NCI-H1092 (cell line): ENCODE results near the gene KCNJ12.
"Not testable (repeated sequence)": the region's sequence is repeated elsewhere in the genome, so short reads cannot be mapped to it uniquely, and the experiment has no call there.

Source experiments
- DNase-seq: peaks from one replicate; lab custom pipeline; 2025; lab: John Stamatoyannopoulos, UW

The KCNJ12 gene

DNA sequence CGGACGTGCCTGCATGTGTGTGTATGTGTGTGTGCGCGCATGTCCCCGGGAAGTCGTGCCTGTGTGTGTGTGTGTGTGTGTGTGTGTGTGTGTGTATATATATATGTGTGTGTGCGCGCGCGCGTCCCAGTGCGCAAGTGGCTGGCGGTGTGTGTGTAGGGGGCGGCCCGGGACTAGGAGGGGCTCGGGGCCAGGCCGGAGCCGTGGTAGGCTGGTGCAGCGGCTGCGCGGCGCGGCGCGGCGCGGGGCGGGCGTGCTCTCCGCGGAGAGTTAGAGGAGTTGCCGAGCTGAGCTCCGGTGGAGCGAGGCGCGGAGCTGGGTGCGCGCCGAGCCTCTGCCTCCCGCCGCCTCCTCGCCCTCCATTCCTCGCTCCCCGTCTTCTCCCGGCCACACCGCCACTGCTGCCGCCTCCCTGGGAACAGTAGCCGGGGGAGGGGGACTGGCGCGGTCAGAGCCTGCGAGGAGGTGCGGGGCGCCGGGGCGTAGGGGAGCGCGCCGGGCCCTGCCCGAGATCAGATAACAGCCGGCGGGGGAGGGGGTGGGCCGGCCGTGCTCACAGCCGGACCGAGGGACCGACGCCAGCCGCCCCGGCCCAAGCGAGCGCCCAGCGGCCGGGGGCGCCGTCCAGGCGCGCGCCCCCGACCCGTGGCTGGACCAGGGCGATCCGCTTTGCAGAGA lies at the start of gene KCNJ12:
Gene KCNJ12, plus strand, starts transcription at position 277 of the 678 bp plus-strand sequence. CDS start 38,986 bp downstream, outside the sequence.
- DNase-seq, result no peak

DNA sequence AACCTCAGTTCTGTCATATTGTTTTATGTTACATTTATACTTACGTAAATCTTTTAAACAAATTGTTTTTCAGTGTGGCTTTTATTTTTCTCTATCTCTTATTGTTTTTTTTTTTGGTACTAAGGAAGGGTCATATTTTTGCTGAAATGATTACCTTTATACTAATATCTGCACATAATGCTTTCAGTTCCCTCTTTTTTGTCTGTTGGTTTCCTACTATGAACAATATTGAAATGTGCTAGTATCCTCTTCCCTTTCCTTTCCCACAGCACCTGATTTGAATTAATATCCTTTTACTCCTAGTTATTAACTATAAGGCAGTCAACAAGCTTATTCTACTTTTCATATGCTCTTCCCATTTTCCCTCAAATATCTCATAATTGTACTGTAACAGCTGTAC lies 48.2 kb upstream of the KCNJ12 start:
- not testable (repeated sequence) for DNase-seq

DNA sequence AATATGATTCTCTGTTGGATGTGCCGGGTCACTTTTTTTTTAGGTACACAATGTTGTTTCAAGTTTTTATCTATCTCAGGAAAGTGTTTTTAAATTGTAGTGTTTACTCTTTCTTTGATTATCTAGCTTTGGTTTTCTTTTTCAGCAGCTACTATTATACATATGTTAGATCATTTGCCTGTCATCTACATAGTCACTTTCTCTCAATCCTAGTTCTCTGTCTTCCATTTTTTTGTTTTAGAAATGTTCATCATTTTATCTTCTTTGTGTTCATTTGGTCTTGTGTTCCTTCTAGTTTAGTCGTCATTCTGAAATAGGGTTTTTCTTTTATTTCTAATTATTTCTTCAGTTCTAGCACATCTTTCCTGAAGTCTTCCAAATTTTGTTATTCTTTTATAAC lies 47.4 kb upstream of the KCNJ12 start:
- DNase-seq, result not testable (repeated sequence)

DNA sequence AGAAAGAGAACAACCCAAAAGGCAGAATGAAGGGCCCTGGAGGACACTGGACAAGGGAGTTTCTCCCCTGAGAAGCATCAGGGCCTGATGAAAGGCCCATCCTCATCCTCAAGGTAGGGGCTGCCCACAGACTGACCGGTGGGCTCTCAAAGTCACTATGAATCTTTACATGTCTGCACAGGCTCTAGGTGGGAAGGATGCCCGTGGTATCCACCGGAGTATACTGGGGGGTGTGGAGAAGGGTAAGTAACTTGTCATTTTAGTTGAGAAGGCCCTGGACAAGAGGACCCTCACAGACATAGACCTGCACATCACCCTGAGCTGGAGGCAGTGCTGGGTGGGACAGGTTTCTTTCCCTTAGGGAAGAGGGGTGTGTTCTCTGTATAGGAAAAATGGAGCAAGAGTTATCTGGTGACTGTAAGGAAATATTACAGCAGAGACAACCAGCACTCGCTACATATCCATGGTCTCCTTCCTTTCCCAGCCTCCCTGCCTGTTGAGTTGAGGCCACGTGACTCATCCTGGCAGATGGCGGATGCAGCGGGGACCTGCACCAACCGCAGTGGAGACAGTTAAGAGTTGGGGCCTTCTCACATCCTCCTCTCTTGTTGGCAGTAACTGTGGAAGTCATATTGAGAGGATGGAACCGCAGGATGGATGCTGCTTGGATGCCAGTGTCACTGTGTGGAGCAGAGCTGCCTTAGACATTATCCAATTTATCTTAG lies 45.6 kb upstream of the KCNJ12 start:
- DNase-seq, result no peak

DNA sequence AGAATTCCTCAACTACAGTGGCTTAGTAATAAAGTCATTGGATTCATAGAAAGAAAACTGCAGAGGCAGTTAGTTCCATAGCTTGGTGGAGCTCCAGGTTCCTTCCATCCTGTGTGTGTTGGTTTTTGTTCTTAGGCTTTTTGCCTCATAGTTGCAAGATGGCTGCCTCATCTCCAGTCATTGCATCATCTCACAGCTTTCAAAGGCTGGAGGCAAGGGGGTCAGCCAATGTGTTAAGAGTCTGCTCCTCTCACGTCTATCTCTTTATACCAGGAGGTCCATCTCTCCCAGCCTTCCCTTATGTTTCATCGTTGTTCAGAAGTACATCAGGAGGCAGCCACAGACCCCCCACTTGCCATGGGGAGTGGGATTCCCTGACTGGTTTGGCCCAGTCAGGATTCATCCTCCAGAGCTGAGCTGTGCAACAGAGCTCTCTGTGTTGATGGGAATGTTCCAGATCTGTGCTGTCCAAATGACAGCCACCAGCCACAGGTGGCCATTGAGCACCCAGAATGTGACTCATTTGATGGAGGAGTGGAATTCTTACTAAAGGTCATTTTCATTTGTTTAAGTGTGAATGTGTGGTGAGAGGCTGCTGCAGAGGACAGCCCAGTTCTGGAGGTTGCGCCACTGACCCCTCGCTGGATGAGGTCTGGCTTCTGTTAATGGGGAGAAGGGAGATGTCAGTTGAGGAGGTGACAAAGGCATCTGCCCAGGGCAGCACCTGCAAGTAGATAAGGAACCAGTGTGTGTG lies 39.4 kb upstream of the KCNJ12 start:
- not testable (repeated sequence) for DNase-seq

DNA sequence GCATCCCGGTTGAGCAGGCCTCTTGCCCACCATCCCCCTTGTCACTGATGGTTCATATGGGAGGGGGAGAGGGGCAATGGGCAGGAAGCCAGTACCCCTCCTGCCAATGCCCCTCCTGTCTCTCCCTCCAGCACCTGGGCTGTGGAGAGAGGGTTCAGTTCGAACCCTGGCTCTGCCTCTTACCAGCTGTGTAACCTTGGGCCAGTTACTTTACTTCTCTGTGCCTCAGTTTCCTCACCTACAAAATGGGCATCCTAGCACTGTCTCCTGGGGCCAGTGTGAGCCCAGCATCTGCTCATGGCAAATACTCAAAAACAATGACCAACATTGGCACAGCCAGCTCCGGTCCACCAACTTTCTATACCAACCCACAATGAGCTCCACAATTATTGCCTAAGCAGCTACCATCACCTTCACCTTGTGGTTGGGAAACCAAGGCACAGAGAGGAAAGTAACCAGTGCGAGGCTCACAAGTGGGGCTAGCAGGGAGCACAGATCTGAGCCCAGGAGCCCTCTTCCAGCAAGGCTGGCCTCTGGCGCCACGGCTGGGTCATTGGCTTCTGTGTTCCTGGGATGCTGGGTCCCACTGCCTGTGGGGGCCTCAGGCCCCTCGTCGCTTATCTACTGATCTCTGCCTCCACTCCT lies 38.1 kb upstream of the KCNJ12 start:
- not testable (repeated sequence) for DNase-seq

DNA sequence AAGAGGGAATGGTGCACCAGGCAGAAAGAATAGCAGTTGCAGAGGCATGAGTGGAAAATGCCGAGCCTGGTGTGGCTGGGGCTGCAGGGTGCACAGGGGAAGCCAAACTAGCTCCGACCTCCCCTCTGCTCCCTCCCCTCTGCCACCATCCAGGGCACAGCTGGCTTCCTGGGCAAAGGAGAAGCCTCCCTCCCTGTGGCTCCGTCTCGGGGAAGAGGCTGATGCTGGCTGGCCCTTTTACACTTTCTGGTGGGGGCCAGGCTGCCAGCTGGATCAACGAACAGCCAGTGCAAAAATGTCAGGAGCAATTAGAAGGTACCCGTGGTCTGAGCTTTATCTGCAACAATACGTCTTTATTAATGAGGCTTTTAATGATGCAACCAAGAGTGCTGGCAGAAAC lies 37.1 kb upstream of the KCNJ12 start:
- no peak for DNase-seq

DNA sequence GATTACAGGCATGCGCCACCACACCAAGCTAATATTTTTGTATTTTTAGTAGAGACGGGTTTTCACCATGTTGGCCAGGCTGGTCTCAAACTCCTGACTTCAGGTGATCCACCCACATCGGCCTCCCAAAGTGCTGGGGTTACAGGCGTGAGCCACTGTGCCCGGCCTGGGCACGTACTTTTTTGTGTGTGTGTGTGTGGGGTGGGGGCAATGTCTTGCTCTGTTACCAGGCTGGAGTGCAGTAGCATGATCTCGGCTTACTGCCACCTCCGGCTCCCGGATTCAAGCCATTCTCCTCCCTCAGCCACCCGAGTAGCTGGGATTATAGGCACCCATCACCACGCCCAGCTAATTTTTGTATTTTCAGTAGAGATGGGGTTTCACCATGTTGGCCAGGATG lies 36.6 kb upstream of the KCNJ12 start:
- DNase-seq, result not testable (repeated sequence)

DNA sequence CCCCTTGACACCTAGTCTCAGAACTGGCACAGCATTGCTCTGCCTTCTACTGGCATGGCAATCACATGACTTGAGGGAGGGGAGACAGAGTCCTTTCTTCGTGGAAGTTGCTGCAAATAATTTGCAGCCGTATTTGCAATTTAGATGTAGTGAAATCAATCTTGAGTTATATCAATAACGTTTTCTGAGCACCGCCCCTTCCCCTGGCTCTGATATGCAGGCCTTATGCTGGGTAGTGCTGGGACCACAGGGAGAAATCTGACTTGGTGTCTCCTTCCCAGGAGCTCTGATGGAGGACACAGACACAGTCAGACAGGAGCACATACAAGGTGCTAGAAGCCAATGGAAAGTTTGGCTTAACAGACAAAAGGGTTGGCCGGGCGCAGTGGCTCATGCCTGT lies 35.8 kb upstream of the KCNJ12 start:
- DNase-seq, result not testable (repeated sequence)

DNA sequence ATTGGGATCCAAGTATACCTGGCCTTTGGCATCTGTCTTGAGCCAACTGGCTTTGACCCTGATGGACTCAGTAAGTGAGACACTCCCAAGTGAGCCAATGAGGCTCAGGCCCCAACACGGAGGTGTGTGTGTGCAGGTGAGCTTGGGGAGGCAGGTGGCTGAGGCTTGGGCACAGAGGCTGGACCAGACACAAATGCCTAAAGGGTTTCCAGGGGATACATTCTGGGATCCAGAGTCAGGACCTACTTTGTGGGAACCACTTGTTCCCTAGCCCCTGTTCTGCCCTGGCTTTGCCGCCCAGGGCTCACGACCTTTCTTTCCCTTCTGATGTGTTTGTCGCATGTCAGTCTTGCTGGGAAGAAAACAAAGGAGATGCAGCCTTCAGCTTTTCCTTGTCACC lies 34.9 kb upstream of the KCNJ12 start:
- DNase-seq, result not testable (repeated sequence)

DNA sequence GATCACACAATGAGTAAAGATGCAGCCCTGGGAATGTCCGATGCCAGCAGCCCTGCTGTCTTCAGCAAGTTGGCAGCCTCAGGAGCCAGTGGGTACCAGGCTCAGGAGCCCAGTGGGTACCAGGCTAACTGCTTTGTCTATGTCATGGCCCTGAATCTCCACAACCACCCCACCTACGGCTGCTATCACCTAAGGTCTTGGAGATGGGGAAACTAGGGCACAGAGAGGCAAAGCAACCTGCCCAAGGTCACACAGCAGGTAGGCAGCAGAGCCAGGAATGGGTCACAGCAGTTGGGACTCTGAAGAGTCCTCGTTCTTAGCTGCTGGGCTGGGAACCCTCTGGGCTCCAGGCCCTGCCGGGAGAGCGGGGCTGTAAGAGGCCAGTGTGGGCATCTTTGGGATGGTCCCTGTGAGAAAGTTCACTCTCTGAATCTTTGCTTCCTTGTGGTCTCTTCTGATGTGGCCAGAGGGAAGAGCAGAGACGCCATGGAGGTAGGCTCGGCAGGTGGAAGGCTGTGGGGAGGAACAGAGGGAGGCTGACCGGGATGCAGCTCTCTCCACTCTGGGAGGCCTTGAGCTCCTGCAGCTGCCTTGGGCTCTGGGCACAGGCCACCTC lies 34.1 kb upstream of the KCNJ12 start:
- DNase-seq, result not testable (repeated sequence)

DNA sequence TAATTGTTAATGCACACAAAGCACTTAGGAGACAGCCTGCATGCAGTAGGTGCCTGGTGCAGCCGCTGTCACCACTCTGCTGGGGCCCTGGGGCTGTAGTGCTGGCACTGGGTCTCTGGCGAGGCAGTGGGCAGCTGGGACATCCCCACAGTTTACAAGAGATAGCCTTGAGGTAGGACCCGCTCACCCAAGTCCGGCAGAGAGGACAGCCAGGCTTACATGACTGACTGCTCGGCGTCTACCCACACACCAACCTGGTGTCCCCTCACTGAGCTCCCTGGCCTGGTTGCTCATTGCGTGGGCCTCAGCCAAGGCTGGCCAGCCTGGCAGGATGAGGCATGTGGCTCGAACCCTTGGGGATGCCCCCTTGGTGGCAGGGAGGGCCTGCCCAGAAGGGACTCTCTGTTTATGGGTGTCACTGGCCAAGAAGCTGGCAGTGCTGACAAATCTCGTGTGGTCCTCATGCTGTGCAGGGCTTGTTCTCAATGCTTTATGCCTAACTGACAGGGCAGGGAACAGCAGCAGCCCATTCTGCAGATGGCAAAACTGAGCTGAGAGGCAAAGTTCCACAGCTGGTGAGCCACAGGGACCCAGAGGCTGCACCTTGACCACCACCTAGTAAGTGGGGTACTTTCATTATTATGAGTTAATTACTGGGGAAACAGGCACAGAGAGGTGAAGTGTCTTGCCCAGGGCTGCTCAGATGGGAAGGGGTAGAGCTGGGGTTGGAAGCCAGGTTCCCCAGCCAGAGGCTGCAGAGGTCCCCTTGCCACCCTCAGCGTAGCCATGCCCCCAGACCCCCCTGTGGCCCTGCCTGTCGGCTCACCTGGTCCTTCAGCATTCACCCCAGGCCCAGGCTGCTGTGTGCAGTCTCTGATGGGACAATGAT lies 32.9 kb upstream of the KCNJ12 start:
- not testable (repeated sequence) for DNase-seq

DNA sequence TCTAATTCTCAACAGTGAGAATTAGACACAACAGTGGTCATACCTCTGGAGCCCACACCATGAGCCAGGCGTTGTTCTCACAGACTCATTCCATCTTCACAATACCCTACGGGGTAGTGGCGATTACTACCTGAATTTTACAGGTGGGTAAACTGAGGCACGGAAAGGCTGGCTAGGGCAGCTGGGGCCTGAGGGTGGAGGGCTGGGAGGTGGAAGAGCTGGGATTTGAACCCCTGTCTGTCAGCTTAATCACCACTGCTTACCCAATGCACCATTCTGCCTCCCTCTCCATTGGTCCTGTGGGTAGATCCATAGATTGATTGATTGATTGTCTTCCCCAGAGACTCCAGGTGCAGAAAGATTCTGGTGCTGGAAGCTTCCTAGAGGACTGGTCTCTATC lies 31.4 kb upstream of the KCNJ12 start:
- not testable (repeated sequence) for DNase-seq

DNA sequence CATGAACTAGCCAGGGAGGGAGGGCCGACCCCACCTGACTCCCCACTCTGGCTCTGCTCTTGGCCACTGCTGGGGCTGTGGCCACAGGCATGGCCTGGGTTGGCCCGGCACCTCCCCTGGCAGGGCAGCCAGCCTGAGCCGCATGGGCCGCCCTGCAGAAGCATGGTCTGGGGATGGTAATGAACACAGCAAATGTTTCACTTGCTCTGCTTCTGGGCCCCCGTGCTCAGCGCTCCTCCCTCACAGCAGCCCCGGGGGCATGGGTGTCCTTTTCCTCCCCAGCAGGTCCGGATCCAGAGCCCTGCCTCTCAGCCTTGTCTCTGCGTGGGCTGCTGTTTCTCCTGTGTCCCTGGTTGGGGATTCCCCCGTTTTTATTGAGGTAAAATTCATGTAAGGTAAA lies 30.9 kb upstream of the KCNJ12 start:
- DNase-seq, result no peak

DNA sequence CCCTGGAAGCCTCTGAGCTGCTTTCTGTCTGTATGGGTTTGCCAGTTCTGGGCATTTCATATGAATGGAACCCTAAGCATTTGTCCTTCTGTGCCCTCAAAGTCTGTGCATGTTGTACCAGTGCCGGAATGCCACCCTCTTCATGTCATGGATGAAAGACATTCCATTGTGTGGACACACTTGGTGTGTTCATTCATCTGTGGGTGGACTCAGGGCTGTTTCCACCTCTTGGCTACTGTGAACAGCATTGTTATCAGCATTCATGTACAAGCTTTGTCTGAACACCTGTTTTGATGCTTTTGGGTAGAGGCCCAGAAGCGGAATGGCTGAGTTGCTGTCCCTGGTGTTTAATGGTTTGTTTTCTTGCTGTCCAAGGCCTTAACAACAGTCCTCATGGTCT lies 30.1 kb upstream of the KCNJ12 start:
- DNase-seq, result not testable (repeated sequence)

DNA sequence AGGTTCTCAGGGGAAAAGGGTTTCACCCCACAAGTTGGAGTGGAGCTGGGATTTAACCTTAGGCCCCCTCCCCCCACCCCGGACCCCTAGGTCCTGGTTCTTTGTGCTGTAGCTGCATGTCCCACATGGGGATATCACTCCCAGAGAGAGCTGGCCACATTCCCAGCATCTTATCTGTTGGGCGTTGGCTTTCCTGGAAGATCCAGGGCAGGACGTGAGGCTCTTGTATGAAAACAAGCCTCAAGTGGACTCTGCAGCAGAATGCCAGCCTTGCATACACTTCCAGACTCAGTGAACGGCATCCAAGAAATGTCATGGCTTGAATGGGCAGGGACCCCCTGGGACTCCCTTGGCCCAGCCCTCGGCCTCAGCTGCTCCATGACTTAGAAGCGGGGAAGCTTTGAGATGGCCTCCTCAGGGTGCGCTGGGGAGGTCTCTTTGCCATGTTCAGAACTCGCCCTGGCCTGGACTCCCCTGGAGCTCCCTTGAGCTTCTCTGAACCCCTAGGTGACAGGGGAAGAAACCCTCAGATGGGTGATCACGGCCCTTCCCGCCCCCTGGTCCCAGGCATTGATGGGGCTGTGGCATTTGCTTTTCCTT lies 29.4 kb upstream of the KCNJ12 start:
- not testable (repeated sequence) for DNase-seq

DNA sequence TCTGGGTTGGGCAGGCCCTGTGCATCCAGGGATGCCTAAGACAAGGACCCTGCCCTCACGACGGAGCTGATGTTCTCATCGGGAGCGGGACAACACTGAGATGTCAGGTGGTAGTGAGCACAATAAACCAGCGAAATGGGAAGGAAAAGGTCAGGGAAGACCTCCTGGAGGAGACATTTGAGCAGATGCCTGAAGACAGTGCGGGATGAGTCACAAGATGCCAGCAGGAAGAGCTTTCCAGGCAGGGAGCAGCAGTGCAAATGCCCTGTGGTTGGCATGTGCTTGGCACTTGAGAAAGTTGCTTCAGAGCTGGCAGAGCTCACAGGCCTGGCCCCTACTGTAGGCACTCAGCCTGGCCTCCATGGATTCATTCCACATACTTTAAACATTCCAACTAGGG lies 28.5 kb upstream of the KCNJ12 start:
- DNase-seq, result not testable (repeated sequence)

DNA sequence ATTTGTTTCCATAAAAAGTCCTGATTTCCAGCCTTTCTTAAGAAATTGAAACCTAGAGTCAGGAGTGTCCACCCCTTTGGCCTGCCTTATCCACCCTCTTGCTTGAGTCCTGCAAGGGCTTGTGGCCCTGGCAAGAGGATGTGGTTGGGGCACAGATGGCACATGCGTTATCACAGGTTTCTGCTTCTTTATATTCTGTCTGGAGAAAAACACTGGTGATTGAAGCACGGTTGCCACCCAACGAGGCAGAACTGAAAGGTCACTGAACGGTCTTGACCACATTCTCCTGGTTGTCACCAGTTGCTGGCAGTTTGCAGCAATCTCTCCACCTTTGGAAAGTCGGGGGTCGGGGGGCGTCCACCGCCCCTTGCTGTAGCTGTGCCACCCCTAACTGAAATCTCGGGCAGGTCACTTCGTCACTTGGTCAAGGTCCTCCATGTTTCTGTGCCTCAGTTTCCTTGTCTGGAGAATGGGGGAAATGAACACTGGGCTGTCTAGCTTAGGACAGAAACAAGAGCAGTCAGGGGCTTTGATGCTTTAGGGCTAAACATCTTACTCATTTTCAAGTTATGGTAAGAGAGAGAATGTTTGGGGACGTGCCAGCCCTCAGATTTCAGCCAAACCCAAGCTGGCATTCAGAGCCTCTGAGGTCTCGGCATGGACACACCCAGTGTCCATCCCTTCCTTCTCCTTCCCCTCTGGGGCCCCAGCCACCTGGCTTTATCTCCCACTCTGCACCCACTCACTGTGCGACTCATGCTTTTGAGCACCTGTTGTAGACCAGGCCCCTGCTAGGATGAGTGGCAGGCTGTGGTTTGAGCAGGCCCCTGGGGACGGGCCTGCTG lies 27.9 kb upstream of the KCNJ12 start:
- DNase-seq, result not testable (repeated sequence)

DNA sequence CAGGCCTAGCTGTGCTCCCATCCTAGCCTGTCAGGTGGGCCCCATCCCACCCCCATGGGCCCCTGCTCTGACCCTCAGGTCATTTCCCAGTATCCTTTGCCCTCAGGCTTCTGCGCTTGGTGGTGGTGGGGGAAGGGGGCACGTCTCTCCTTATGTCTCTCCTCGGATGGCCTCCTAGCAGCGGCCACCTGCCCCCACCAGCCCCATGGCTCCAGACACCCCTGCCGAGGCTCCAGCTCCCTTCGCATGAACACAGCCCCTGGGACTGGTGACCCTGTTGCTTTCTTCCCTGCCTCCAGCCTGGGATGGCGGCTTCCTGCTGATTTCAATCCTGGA lies 27.3 kb upstream of the KCNJ12 start:
- DNase-seq, result not testable (repeated sequence)
